Nephron (organoid): ENCODE results near the gene ZCWPW2.

Source experiments
- H3K27ac Mint-ChIP-seq, 3 experiments: 2 replicates each; pipeline ENCODE4 v1.8.0; 2020; ENCODE audit warnings: mixed read lengths in 3 of 3, mild to moderate bottlenecking in 2 of 3, moderate library complexity in 1 of 3
- H3K27me3 Mint-ChIP-seq: 2 replicates; pipeline ENCODE4 v1.8.0; 2021; ENCODE audit warnings: low read depth, mild to moderate bottlenecking, moderate library complexity, mixed read lengths
- H3K36me3 Mint-ChIP-seq: 2 replicates; pipeline ENCODE4 v1.8.0; 2020; ENCODE audit warnings: low read depth, mixed read lengths
- H3K4me1 Mint-ChIP-seq: 2 replicates; pipeline ENCODE4 v1.8.0; 2020; ENCODE audit warnings: mixed read lengths
- H3K4me3 Mint-ChIP-seq, 3 experiments: 2 replicates each; pipeline ENCODE4 v1.8.0; 2020; ENCODE audit warnings: mild to moderate bottlenecking in 3 of 3, mixed read lengths in 3 of 3, moderate library complexity in 2 of 3
- H3K9me3 Mint-ChIP-seq: 2 replicates; pipeline ENCODE4 v1.8.0; 2020; ENCODE audit warnings: mixed read lengths
- CTCF ChIP-seq, 3 experiments: fragments of 200-600 bp; sonication (generic); IDR thresholded peaks; one replicate each; pipeline ENCODE4 v1.5.0; 2021; ENCODE audit warnings: antibody characterized with exemption in 3 of 3; ENCODE audit not compliant: unreplicated experiment in 3 of 3

ZCWPW2 gene

GRCh38 chr3:28504976-28505375 lies 156.5 kb downstream of the ZCWPW2 start:
- Mint-ChIP-seq H3K27me3 (no peaks in the 10 kb centered on the region), H3K4me1 (no peaks in the 10 kb centered on the region), H3K27ac (no peak overlapping the region), H3K36me3 (no peaks in the 10 kb centered on the region), H3K4me3 (no peak overlapping the region), H3K9me3 (no peaks in the 10 kb centered on the region)
- no peak for TF ChIP-seq CTCF (IDR thresholded peaks at IDR 0.05; ENCODE audit: unreplicated experiment in 3 of 3)

- H3K27me3 Mint-ChIP-seq, result no peaks in the 10 kb centered on the region
- no peak for TF ChIP-seq CTCF (IDR thresholded peaks at IDR 0.05; ENCODE audit: unreplicated experiment in 3 of 3)
- H3K27ac Mint-ChIP-seq, result no peak overlapping the region
- no peaks in the 10 kb centered on the region for H3K4me1 Mint-ChIP-seq
- H3K36me3 Mint-ChIP-seq, result no peaks in the 10 kb centered on the region
- no peak overlapping the region for H3K4me3 Mint-ChIP-seq
- no peaks in the 10 kb centered on the region for H3K9me3 Mint-ChIP-seq
These were observed 173.1 kb downstream of the ZCWPW2 start for GRCh38 chr3:28521663-28522062.

GRCh38 chr3:28542351-28542750 lies 193.8 kb downstream of the ZCWPW2 start:
- Mint-ChIP-seq H3K27ac (no peak overlapping the region), H3K4me3 (no peak overlapping the region), H3K9me3 (peaks cover 18% of the 10 kb centered on the region), H3K36me3 (no peaks in the 10 kb centered on the region), H3K4me1 (no peaks in the 10 kb centered on the region), H3K27me3 (no peaks in the 10 kb centered on the region)
- TF ChIP-seq CTCF (IDR thresholded peaks at IDR 0.05; ENCODE audit: unreplicated experiment in 3 of 3), result no peak

GRCh38 chr3:28544236-28544635 lies 195.7 kb downstream of the ZCWPW2 start:
- Mint-ChIP-seq H3K27me3 (peaks cover 3% of the 10 kb centered on the region), H3K9me3 (peaks cover 18% of the 10 kb centered on the region), H3K4me3 (no peak overlapping the region), H3K36me3 (no peaks in the 10 kb centered on the region), H3K27ac (no peak overlapping the region), H3K4me1 (no peaks in the 10 kb centered on the region)
- TF ChIP-seq CTCF (IDR thresholded peaks at IDR 0.05; ENCODE audit: unreplicated experiment in 3 of 3), result no peak

- no peak for TF ChIP-seq CTCF (IDR thresholded peaks at IDR 0.05; ENCODE audit: unreplicated experiment in 3 of 3)
These were observed 196.3 kb downstream of the ZCWPW2 start for GRCh38 chr3:28544831-28545230.

GRCh38 chr3:28547677-28548076 lies 199.2 kb downstream of the ZCWPW2 start:
- Mint-ChIP-seq H3K4me3 (no peak overlapping the region), H3K4me1 (no peaks in the 10 kb centered on the region), H3K9me3 (peaks cover 9% of the 10 kb centered on the region), H3K27me3 (peaks cover 3% of the 10 kb centered on the region), H3K36me3 (no peaks in the 10 kb centered on the region), H3K27ac (no peak overlapping the region)
- TF ChIP-seq CTCF (IDR thresholded peaks at IDR 0.05; ENCODE audit: unreplicated experiment in 3 of 3), result no peak

More at GRCh38 chr3:28544831-28545230, 196.3 kb downstream of the ZCWPW2 start:
- H3K27ac Mint-ChIP-seq, result no peak overlapping the region
- H3K4me3 Mint-ChIP-seq, result no peak overlapping the region
- H3K36me3 Mint-ChIP-seq, result no peaks in the 10 kb centered on the region
- peaks cover 18% of the 10 kb centered on the region for H3K9me3 Mint-ChIP-seq
- no peaks in the 10 kb centered on the region for H3K4me1 Mint-ChIP-seq
- H3K27me3 Mint-ChIP-seq, result peaks cover 3% of the 10 kb centered on the region
